ENCODE measurements around the gene ETAA1.

DNA sequence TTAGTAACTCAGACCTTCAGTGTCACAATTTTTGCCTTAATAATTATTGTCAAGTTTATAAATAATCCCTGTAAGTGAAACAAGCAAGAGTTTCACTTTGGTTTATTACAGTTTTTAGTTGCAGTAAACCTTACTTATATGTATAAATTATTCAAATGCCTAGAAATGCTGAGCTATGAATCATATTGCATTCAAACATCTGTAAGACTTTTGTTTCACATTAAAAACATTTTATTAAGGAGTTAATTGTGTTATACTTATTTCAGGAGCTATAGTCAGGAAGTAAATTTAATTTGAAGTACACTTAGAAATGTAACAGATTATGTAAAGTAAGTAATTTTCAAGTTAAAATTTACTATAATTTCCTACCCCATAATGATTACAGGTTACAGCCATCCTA, 3.9 kb upstream of the ETAA1 start:
- TF ChIP-seq, protein P1, sequence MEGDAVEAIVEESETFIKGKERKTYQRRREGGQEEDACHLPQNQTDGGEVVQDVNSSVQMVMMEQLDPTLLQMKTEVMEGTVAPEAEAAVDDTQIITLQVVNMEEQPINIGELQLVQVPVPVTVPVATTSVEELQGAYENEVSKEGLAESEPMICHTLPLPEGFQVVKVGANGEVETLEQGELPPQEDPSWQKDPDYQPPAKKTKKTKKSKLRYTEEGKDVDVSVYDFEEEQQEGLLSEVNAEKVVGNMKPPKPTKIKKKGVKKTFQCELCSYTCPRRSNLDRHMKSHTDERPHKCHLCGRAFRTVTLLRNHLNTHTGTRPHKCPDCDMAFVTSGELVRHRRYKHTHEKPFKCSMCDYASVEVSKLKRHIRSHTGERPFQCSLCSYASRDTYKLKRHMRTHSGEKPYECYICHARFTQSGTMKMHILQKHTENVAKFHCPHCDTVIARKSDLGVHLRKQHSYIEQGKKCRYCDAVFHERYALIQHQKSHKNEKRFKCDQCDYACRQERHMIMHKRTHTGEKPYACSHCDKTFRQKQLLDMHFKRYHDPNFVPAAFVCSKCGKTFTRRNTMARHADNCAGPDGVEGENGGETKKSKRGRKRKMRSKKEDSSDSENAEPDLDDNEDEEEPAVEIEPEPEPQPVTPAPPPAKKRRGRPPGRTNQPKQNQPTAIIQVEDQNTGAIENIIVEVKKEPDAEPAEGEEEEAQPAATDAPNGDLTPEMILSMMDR (IDR thresholded peaks at IDR 0.05 in 8 of 11, conservative IDR thresholded peaks at IDR 0.05 in 3 of 11), result no peak
- TF ChIP-seq POLR2A (IDR thresholded peaks at IDR 0.05) (no peak), POLR2AphosphoS5 (IDR thresholded peaks at IDR 0.05) (no peak)

Data from spleen (tissue), 7 donors.